Heart right ventricle (tissue), 16 donors: ENCODE measurements around the gene GIT1. TPM values are rescaled to one million over a fixed set of nuclear protein-coding genes. Genes with fewer than 3 reads are reported as not detected.

Experiments
- ATAC-seq, 8 donors: fragments of 200-7000 bp; cut with Tn5 transposase; one replicate each; pipeline ENCODE4 v1.9.1; 2020; ENCODE audit warnings: mild to moderate bottlenecking in 8 of 8, moderate library complexity in 8 of 8, moderate number of reproducible peaks in 1 of 8
- DNase-seq, 2 donors: peaks; one replicate each; pipeline ENCODE4 v3.0.0-alpha.2; 2020
- H3K27ac ChIP-seq, 10 donors: fragments of 200-600 bp; sonication (generic) in 2 of 10; one replicate each; pipeline versions ENCODE4 v1.5.0 to v1.8.0; 2020 to 2022; ENCODE audit warnings: mild to moderate bottlenecking in 3 of 10
- H3K27me3 ChIP-seq, 7 donors: fragments of 200-600 bp; one replicate each; pipeline ENCODE4 v1.8.0; 2021 to 2022; ENCODE audit warnings: mild to moderate bottlenecking in 2 of 7
- H3K36me3 ChIP-seq, 9 donors: fragments of 200-600 bp; sonication (generic) in 1 of 9; one replicate each; pipeline versions ENCODE4 v1.5.0 to v1.8.0; 2020 to 2022; ENCODE audit warnings: mild to moderate bottlenecking in 2 of 9
- H3K4me1 ChIP-seq, 9 donors: fragments of 200-600 bp; sonication (generic) in 1 of 9; one replicate each; pipeline versions ENCODE4 v1.5.0 to v1.8.0; 2020 to 2022; ENCODE audit warnings: mild to moderate bottlenecking in 4 of 9
- H3K4me3 ChIP-seq, 10 donors: fragments of 200-600 bp; sonication (generic) in 2 of 10; one replicate each; pipeline versions ENCODE4 v1.5.0 to v1.8.0; 2020 to 2022; ENCODE audit warnings: mild to moderate bottlenecking in 7 of 10, moderate library complexity in 2 of 10
- H3K9me3 ChIP-seq, 11 donors: fragments of 200-600 bp in 10 of 11; sonication (generic) in 2 of 11; one replicate each; pipeline versions ENCODE4 v1.5.0 to v1.8.0; 2013 to 2022; ENCODE audit warnings: mild to moderate bottlenecking in 2 of 11, control low read depth in 1 of 11, moderate library complexity in 1 of 11
- WGBS, 2 donors: extraction: QIAGEN DNeasy Blood & Tissue Kit; methylation state at CpG; one replicate each; pipeline ENCODE4 v1.1.7; 2013; ENCODE audit warnings: inconsistent platforms in 1 of 2; 5-methylcytosine and 5-hydroxymethylcytosine counted together
- intact Hi-C, 10 donors: fragments of 100-400 bp; cut with DNase I; formaldehyde crosslinking; loops; one replicate each; pipeline versions ENCODE4 v1.11.1 to v1.14.2; 2022
- polyA plus RNA-seq, 2 donors: library from polyadenylated mRNA; stranded (reverse); fragments of 200-250 nt; gene quantifications; one replicate each; pipeline ENCODE4 v1.2.3, GENCODE V29; 2013
- total RNA-seq, 10 donors: library from RNA; stranded (reverse); fragmentation: NEBNext Ultra II Directional in 3 of 10; extraction: Animal tissue kit (Norgen Biotek cat#: 25700) in 3 of 10; gene quantifications; one replicate each; pipeline versions ENCODE4 v1.2.1 to v1.2.4, GENCODE V29; 2021 to 2023
- TF ChIP-seq, protein P1 (sequence below), 9 donors: fragments of 200-600 bp; sonication (generic) in 2 of 9; IDR thresholded peaks; one replicate each; pipeline versions ENCODE4 v1.5.0 to v1.8.0; 2021 to 2022; ENCODE audit warnings: antibody characterized with exemption in 9 of 9, mild to moderate bottlenecking in 5 of 9, moderate library complexity in 1 of 9
- donor health status: Arrhythmogenic right ventricular cardiomyopathy.
- donor health status: ischemic (EF 13 %, LVEDD 7.1; RV severe dilation, severe dysfunction).
- donor health status: healthy with polysubstance abuse.
- donor health status: DM: no; HTN: yes; CAD: no.
- donor health status: DM: no; HTN: no; CAD: no.
- donor health status: ischemic (EF 25% LVEDD 6.9; RV normal size, moderate dysfunction).
- donor health status: ischemic (EF 25% LVEDD 5.7; RV mildly dilated, moderate dysfunction).
- donor health status: healthy.
- donor health status: DM: yes; HTN: yes; CAD: no.
- donor health status: Ischemic cardiomyopathy.
- donor health status: ischemic (EF 35%, LVEDD 5.7; RV mildly dilated, moderate dysfunction).
- donor health status: nonischemic (EF 11% LVEDD 7.7; RV severe dilation, severe dysfunction).
- donor health status: DM: yes; HTN: yes; CAD: no.
- donor health status: PGD.
- donor health status: ischemic (EF 29% LVEDD 5.4; RV normal size, mild dysfunction).
- donor health status: nonischemic (EF 23%, LVEDD 6.1; RV moderate dilation, normal function).

Gene GIT1
- total and polyA plus RNA-seq, 12 donors = 20.6 to 35.4 (median 28.9) TPM

DNA sequence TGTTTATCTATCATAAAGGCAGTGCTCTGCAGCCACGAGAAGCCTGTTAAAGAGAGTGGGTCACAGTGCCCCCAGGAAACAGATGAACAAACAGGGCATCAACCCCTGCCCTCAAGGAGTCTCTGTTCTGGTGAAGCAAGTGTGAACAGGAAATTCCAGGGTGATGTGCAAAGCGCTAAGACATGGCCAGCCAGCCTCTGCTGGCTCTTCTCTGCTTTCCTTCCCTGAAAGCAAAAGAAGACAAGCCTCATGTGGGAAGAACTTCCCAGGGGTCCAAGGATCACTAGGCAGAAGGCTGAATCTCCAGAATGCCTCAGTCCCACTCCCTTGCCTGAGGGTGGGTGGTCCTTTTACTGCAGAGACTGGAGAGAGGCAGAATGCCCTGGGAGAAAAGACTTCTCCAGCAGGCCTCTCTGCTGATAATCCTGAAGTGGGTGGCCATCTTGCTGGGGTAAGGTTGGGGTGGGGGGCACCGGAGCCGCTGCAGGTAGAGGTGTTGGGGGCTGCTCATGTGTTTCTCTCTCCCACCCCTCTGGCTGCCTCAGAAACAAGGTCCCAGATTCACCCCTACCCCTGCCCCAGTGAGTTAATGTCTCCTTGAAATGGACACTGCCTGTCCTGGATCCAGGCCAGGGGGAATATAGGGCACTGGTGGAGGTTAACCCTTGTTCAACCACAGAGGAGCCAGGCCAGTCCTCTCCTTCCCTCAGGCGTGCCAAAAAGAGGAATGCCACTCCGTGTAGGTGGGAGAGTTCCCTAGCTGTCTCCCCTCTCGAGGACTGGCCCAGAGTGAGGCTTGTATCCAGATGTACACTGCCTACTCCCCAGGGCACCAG, 5.9 kb upstream of the GIT1 start:
- Histone ChIP-seq H3K4me3 (no peak overlapping the region), H3K36me3 (no peaks in the 10 kb centered on the region), H3K4me1 (peaks cover 16 to 72% (median 50%) of the 10 kb centered on the region in 9 donors), H3K9me3 (no peaks in the 10 kb centered on the region), H3K27me3 (peaks cover 0 to 15% (median 0%) of the 10 kb centered on the region in 7 donors), H3K27ac (no peak overlapping the region)
- 84% methylated on average over 7 of the region's 7 CpGs for WGBS, 2 donors
- DNase-seq (no peak), ATAC-seq (no peak)
- intact Hi-C loops = no loop called here
- TF ChIP-seq, protein P1, sequence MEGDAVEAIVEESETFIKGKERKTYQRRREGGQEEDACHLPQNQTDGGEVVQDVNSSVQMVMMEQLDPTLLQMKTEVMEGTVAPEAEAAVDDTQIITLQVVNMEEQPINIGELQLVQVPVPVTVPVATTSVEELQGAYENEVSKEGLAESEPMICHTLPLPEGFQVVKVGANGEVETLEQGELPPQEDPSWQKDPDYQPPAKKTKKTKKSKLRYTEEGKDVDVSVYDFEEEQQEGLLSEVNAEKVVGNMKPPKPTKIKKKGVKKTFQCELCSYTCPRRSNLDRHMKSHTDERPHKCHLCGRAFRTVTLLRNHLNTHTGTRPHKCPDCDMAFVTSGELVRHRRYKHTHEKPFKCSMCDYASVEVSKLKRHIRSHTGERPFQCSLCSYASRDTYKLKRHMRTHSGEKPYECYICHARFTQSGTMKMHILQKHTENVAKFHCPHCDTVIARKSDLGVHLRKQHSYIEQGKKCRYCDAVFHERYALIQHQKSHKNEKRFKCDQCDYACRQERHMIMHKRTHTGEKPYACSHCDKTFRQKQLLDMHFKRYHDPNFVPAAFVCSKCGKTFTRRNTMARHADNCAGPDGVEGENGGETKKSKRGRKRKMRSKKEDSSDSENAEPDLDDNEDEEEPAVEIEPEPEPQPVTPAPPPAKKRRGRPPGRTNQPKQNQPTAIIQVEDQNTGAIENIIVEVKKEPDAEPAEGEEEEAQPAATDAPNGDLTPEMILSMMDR (IDR thresholded peaks at IDR 0.05) = no peak

DNA sequence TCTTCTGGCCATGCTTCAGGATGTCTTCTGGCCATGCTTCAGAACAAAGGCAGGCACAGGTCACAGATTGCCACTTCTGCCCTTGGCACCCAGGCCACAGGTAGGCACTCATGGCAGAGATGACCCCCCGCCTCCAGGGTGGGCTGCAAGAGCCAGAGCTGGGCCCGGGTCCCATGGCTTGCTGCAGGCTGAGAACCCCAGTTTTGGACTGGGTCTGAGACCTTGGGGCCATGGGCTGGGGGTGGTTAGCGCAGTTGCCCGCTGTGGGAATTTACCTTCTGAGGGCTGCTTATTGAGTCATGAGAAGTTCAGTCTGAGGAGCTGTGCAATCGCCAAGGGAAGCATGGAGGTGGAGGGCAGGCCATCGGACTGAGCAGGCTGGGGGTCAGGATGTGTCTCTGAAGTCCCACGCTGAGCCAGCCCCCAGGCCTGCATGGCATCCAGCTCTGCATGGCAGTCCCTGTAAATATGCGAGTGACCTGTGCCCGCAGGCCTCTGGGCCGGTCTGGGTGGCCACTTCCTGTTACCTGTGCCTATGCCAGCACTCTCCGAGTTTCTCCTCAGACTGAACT, 5.2 kb upstream of the GIT1 start:
- ATAC-seq (no peak), DNase-seq (peak in 1 of 2 donors; percentile 5)
- TF ChIP-seq, protein P1 (IDR thresholded peaks at IDR 0.05) = peak in 1 of 9 donors; percentile 6
- H3K4me3 ChIP-seq = peak overlapping the region in 4 of 10 donors; percentile 65 to 75 (median 72)
- 92 to 94% methylated on average over 11 of the region's 11 CpGs for WGBS, 2 donors
- no peaks in the 10 kb centered on the region for H3K9me3 ChIP-seq
- peaks cover 0 to 15% (median 0%) of the 10 kb centered on the region in 7 donors for H3K27me3 ChIP-seq
- no peak overlapping the region for H3K27ac ChIP-seq
- H3K36me3 ChIP-seq = no peaks in the 10 kb centered on the region
- intact Hi-C loops = no loop called here
- peaks cover 18 to 79% (median 56%) of the 10 kb centered on the region in 9 donors for H3K4me1 ChIP-seq

DNA sequence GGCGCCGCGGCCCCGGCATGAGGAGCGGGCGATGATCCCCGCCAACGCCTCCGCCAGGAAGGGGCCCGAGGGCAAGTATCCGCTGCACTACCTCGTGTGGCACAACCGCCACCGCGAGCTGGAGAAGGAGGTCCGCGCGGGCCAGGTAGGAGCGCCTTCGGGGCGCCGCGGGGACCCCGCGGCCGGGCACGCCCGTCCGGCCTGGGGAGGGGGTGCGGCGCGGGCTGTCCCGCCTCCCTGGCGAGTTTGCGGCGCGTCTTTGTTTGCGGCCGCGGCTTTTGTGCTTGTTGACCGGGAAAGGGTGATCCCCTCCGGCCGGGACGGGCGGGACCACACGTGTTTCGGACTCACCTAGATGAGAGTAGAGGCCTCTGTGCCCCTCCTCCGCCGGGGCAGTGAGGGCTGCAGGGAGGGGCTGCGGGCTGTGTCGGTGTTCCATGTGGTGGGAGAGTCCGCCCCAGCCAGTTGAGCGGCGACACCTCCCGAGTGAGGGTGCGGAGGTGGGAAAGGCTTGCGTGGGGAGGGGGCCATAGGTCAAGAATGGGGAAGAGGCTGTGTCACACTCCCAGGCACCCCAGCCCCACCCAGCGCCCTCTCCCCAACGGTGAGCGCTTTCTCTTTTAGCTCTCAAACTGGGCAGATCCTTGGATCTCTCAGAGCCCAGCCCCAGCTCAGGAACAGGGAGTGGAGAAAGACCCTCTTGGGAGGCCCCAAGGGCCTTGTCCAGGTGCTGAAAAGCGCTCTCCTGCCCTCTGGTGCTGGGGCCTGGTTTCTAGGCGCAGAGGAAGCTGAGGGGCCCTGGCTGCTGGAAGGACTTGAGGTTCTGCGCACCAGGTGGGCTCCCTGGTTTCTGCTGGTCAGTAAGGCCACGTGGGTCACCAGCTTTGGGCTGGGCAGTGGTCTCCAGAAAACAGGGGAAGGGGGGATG, 4.4 kb upstream of the GIT1 start:
- TF ChIP-seq, protein P1 (IDR thresholded peaks at IDR 0.05) = peak in 5 of 9 donors; percentile 17 to 37 (median 33)
- intact Hi-C loops = no loop called here
- Histone ChIP-seq H3K27ac (peak overlapping the region in 7 of 10 donors; percentile 10 to 62 (median 39)), H3K9me3 (no peaks in the 10 kb centered on the region), H3K36me3 (no peaks in the 10 kb centered on the region), H3K4me3 (peak overlapping the region; percentile 50 to 75 (median 68)), H3K27me3 (peaks cover 0 to 15% (median 0%) of the 10 kb centered on the region in 7 donors), H3K4me1 (peaks cover 18 to 79% (median 56%) of the 10 kb centered on the region in 9 donors)
- no peak for ATAC-seq
- peak; percentile 15 to 28 for DNase-seq
- 7 to 9% methylated on average over 55 to 64 of the region's 64 CpGs for WGBS, 2 donors
